KMS-11 (cell line): ENCODE data around the gene WDR43.

Source experiments
- H2AFZ ChIP-seq: fragments of 200-600 bp; sonication (generic); 2 replicates; pipeline ENCODE4 v1.6.1; 2016; ENCODE audit warnings: antibody characterized with exemption, mixed run types, low read depth
- H3K27ac ChIP-seq: fragments of 200-600 bp; sonication (generic); 2 replicates; pipeline ENCODE4 v1.6.1; 2016; ENCODE audit warnings: mild to moderate bottlenecking, mixed run types
- H3K27me3 ChIP-seq: fragments of 200-600 bp; sonication (generic); 2 replicates; pipeline ENCODE4 v1.6.1; 2017; ENCODE audit warnings: mild to moderate bottlenecking, low read depth, mixed run types, moderate library complexity; ENCODE audit not compliant: insufficient read depth
- H3K36me3 ChIP-seq: fragments of 200-600 bp; sonication (generic); 2 replicates; pipeline ENCODE4 v1.6.1; 2017; ENCODE audit warnings: mild to moderate bottlenecking, mixed run types; ENCODE audit not compliant: insufficient read depth
- H3K4me1 ChIP-seq: fragments of 200-600 bp; sonication (generic); 2 replicates; pipeline ENCODE4 v1.6.1; 2016; ENCODE audit warnings: mild to moderate bottlenecking, low read depth, mixed run types; ENCODE audit not compliant: poor library complexity, severe bottlenecking
- H3K4me2 ChIP-seq: fragments of 200-600 bp; sonication (generic); 2 replicates; pipeline ENCODE4 v1.7.0; 2016; ENCODE audit warnings: mild to moderate bottlenecking, mixed run types
- H3K4me3 ChIP-seq: fragments of 200-600 bp; sonication (generic); IDR thresholded peaks from 2 replicates; pipeline ENCODE4 v1.6.1; 2017; ENCODE audit warnings: low read depth, low read length, mixed read lengths; ENCODE audit not compliant: insufficient read depth
- H3K79me2 ChIP-seq: fragments of 200-600 bp; sonication (generic); 2 replicates; pipeline ENCODE4 v1.6.1; 2016; ENCODE audit warnings: low read depth, mixed run types; ENCODE audit not compliant: insufficient read depth
- H3K9ac ChIP-seq: fragments of 200-600 bp; sonication (generic); 2 replicates; pipeline ENCODE4 v1.6.1; 2016; ENCODE audit warnings: mild to moderate bottlenecking, mixed run types
- H4K20me1 ChIP-seq: fragments of 200-600 bp; sonication (generic); 2 replicates; pipeline ENCODE4 v1.6.1; 2016; ENCODE audit warnings: mild to moderate bottlenecking, mixed run types; ENCODE audit not compliant: insufficient read depth
- TF ChIP-seq, protein P1 (sequence below): fragments of 200-600 bp; sonication (generic); conservative IDR thresholded peaks from 2 replicates; pipeline ENCODE4 v1.6.1; 2017; ENCODE audit warnings: low read depth, mild to moderate bottlenecking, antibody characterized with exemption, low read length, moderate library complexity, mixed read lengths

The WDR43 gene

DNA sequence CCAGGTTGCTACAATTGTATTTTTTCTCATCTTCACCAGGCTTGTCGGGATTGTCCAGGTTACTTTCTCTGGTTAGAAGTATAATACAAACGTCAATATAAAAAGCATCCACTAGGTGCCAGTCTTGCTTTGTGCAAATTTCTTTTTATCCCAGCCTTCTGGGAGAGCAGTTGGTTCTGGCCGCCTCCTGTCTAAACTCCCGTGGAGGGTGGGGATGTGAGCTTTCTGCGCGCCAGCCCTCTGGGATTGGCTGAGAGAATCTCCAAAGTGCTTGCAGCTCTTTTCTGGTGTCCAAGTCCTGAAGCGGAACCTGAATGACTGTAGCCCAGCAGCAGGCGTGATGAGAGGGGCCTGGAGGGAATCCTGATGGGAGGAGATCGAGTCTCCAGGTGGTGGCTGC is 64.2 kb downstream of the WDR43 start:
- Histone ChIP-seq H3K9ac (no peak overlapping the region), H3K4me3 (no peak overlapping the region), H3K36me3 (no peaks in the 10 kb centered on the region), H3K79me2 (no peaks in the 10 kb centered on the region), H3K4me1 (no peaks in the 10 kb centered on the region), H3K4me2 (no peak overlapping the region), H4K20me1 (no peaks in the 10 kb centered on the region), H3K27ac (no peak overlapping the region), H3K27me3 (no peaks in the 10 kb centered on the region; the same call in 1 of the 2 replicates), H2AFZ (peak overlapping the region; percentile 43; the same call in 1 of the 2 replicates)
- TF ChIP-seq, protein P1, sequence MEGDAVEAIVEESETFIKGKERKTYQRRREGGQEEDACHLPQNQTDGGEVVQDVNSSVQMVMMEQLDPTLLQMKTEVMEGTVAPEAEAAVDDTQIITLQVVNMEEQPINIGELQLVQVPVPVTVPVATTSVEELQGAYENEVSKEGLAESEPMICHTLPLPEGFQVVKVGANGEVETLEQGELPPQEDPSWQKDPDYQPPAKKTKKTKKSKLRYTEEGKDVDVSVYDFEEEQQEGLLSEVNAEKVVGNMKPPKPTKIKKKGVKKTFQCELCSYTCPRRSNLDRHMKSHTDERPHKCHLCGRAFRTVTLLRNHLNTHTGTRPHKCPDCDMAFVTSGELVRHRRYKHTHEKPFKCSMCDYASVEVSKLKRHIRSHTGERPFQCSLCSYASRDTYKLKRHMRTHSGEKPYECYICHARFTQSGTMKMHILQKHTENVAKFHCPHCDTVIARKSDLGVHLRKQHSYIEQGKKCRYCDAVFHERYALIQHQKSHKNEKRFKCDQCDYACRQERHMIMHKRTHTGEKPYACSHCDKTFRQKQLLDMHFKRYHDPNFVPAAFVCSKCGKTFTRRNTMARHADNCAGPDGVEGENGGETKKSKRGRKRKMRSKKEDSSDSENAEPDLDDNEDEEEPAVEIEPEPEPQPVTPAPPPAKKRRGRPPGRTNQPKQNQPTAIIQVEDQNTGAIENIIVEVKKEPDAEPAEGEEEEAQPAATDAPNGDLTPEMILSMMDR: peak; percentile 93

DNA sequence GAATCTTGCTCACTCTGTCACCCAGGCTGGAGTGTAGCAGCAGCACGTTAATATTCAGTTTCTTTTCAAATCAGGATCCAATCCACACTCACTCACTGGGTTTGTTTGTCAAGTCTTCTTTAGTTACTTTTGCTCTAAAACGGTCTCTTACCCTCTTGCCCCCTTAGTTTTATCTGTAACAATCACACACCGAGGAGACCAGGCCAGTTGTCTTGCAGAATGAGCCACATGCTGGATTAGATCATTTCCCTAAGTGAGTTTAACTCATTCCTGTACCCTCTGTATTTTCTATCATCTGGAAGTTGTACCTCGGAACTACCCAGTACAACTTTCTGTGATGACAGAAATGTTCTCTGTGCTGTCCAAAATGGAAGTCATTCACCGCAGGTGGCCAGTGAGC is 65.9 kb downstream of the WDR43 start:
- Histone ChIP-seq H4K20me1 (no peaks in the 10 kb centered on the region), H3K4me1 (no peaks in the 10 kb centered on the region), H3K4me2 (no peak overlapping the region), H3K4me3 (no peak overlapping the region), H3K27ac (no peak overlapping the region), H3K27me3 (no peaks in the 10 kb centered on the region; the same call in 1 of the 2 replicates), H3K79me2 (no peaks in the 10 kb centered on the region), H3K9ac (no peak overlapping the region), H2AFZ (no peak overlapping the region), H3K36me3 (no peaks in the 10 kb centered on the region)
- TF ChIP-seq, protein P1: no peak

DNA sequence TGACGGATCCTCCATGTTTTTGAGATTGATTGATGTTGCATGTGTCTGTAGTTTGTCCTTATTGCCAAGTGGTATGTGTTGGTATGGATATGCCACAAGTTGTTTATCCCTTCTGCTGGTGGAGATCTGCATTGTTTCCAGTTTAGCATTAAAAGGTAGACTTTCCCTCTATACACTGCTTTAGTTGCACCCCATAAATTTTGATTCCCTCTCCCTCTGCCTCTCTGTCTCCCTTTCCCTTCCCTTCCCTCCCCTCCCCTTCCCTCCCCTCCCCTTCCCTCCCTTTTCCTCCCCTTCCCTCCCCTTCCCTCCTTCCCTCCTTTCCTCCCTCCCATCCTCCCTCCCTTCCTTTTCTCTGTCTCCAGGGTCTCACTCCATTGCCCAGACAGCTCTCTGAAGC is 68.0 kb downstream of the WDR43 start:
- TF ChIP-seq, protein P1: no peak
- Histone ChIP-seq H3K9ac (no peak overlapping the region), H3K79me2 (no peaks in the 10 kb centered on the region), H3K4me3 (no peak overlapping the region), H3K4me2 (no peak overlapping the region), H4K20me1 (no peaks in the 10 kb centered on the region), H2AFZ (no peak overlapping the region), H3K4me1 (no peaks in the 10 kb centered on the region), H3K36me3 (no peaks in the 10 kb centered on the region), H3K27me3 (no peaks in the 10 kb centered on the region; the same call in 1 of the 2 replicates), H3K27ac (no peak overlapping the region)

DNA sequence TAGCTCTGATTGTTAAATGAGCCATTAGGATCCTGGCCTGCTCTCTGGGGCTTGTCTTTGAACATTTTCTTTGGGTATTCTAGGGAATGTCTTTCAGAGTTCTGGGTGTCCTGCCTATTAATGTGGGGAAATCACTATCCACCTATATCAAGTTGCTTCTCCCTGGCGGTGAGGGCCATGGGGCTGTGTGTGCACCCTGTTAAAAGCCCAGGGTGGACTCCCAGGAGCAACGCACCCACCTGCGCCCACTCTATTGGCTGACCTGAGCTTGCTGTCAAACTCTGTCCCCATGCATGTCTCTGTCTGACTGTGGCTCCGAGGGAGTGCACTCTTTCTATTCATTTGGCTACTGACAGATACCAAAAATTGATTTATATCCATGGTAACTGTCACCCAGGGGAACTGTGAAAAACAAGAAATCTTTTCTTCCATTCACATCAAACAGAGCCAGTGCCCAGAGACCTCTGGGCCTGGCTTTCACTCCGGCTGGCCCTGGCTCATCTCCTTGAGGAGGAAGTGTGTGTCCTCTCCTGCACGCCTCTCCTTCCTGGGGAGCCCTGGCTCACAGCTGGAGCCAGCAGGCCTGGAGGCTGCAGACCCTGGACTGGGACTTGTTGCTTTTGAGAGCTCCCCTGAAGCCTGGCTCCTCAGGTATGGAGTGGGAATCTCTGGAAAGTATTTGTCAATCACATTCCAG is 76.1 kb downstream of the WDR43 start:
- H4K20me1 ChIP-seq: no peaks in the 10 kb centered on the region
- H3K27me3 ChIP-seq: no peaks in the 10 kb centered on the region
- H3K36me3 ChIP-seq: no peaks in the 10 kb centered on the region
- no peak overlapping the region for H3K9ac ChIP-seq
- TF ChIP-seq, protein P1: no peak
- no peak overlapping the region for H2AFZ ChIP-seq
- no peak overlapping the region for H3K4me2 ChIP-seq
- no peak overlapping the region for H3K27ac ChIP-seq
- no peaks in the 10 kb centered on the region for H3K4me1 ChIP-seq
- no peak overlapping the region for H3K4me3 ChIP-seq
- H3K79me2 ChIP-seq: no peaks in the 10 kb centered on the region
